NCI-H2081 treated with DMSO at 0.1 percent for 48 hours (cell line): Measurements from ENCODE around the gene GPR143.
A peak's percentile ranks its signal among the peaks of the same experiment; 100 is the strongest.

Experiments used
- DNase-seq: peaks from one replicate; lab custom pipeline; 2025; lab: John Stamatoyannopoulos, UW

GPR143 gene

GRCh38 chrX:9708086-9708485, 57.6 kb downstream of the GPR143 start:
- no peak for DNase-seq

- DNase-seq = no peak
Observed at GRCh38 chrX:9707306-9708033, 58.2 kb downstream of the GPR143 start.

- no peak for DNase-seq
Observed at GRCh38 chrX:9706421-9706820, 59.2 kb downstream of the GPR143 start.

- no peak for DNase-seq
Observed at GRCh38 chrX:9704876-9705465, 60.7 kb downstream of the GPR143 start.

GRCh38 chrX:9703406-9703805, 62.2 kb downstream of the GPR143 start:
- DNase-seq = no peak

GRCh38 chrX:9701790-9702189, 63.9 kb downstream of the GPR143 start:
- DNase-seq = no peak

- DNase-seq = no peak
Observed at GRCh38 chrX:9700555-9700954, 65.1 kb downstream of the GPR143 start.

GRCh38 chrX:9698576-9698975, 67.1 kb downstream of the GPR143 start:
- DNase-seq = no peak

GRCh38 chrX:9693307-9694001, 72.2 kb downstream of the GPR143 start:
- DNase-seq = no peak

GRCh38 chrX:9690046-9690445, 75.6 kb downstream of the GPR143 start:
- no peak for DNase-seq

GRCh38 chrX:9688833-9689232, 76.8 kb downstream of the GPR143 start:
- DNase-seq = no peak

- no peak for DNase-seq
Observed at GRCh38 chrX:9687899-9688298, 77.7 kb downstream of the GPR143 start.

- DNase-seq = no peak
Observed at GRCh38 chrX:9683350-9683749, 82.3 kb downstream of the GPR143 start.

GRCh38 chrX:9682861-9683260, 82.8 kb downstream of the GPR143 start:
- no peak for DNase-seq

- no peak for DNase-seq
Observed at GRCh38 chrX:9682456-9682855, 83.2 kb downstream of the GPR143 start.

GRCh38 chrX:9681422-9681821, 84.2 kb downstream of the GPR143 start:
- DNase-seq = no peak

GRCh38 chrX:9681011-9681410, 84.6 kb downstream of the GPR143 start:
- DNase-seq = no peak

GRCh38 chrX:9678215-9678965, 87.3 kb downstream of the GPR143 start:
- DNase-seq = no peak

GRCh38 chrX:9677098-9677739, 88.4 kb downstream of the GPR143 start:
- DNase-seq = peak; percentile 8

GRCh38 chrX:9676738-9677097, 88.9 kb downstream of the GPR143 start:
- no peak for DNase-seq

- DNase-seq = no peak
Observed at GRCh38 chrX:9676306-9676705, 89.3 kb downstream of the GPR143 start.
